HepG2 (cell line): ENCODE data around the gene SEBOX.

Experiments
- KLF9 ChIP-seq: IDR thresholded peaks from 2 replicates; pipeline ENCODE4 v1.6.1; 2016; ENCODE audit warnings: low read depth
- MYC ChIP-seq: sonication (generic); formaldehyde crosslinking; IDR thresholded peaks from 2 replicates; pipeline ENCODE4 v1.9.0; 2021; ENCODE audit warnings: missing genetic modification reagents, borderline replicate concordance
- POLR2A ChIP-seq, 2 experiments: IDR thresholded peaks; 2 replicates each; pipeline ENCODE4 v1.6.1; 2011; ENCODE audit warnings: low read depth in 2 of 2, low read length in 2 of 2, mild to moderate bottlenecking in 1 of 2, moderate library complexity in 1 of 2; ENCODE audit not compliant: insufficient read depth in 1 of 2
- RFX5 ChIP-seq: IDR thresholded peaks from 2 replicates; pipeline ENCODE4 v1.6.1; 2011; ENCODE audit warnings: low read depth, low read length, improper control_type of control experiment
- SIX4 ChIP-seq: sonication (generic); formaldehyde crosslinking; IDR thresholded peaks from 2 replicates; pipeline ENCODE4 v1.4.0; 2020; ENCODE audit warnings: missing genetic modification reagents
- SP1 ChIP-seq, 2 experiments: fragments of 450-650 bp in 1 of 2; sonication (generic) in 1 of 2; formaldehyde crosslinking in 1 of 2; IDR thresholded peaks; 2 replicates each; pipeline versions ENCODE4 v1.4.0 to v1.6.1; 2016 to 2020; ENCODE audit warnings: missing genetic modification reagents in 1 of 2
- ZMYM4 ChIP-seq: sonication (generic); formaldehyde crosslinking; IDR thresholded peaks from 2 replicates; pipeline ENCODE4 v1.8.1; 2023; ENCODE audit warnings: mild to moderate bottlenecking, missing genetic modification reagents

- TF ChIP-seq SIX4 (no peak), MYC (CRISPR knock-in tag) (no peak), ZMYM4 (no peak), SP1 (IDR thresholded peaks at IDR 0.05) (no peak), SP1 (CRISPR knock-in tag; IDR thresholded peaks at IDR 0.05) (no peak), RFX5 (no peak), POLR2A (IDR thresholded peaks at IDR 0.05; ENCODE audit: insufficient read depth in 1 of 2, low read depth in 2 of 2, low read length in 2 of 2) (no peak), KLF9 (CRISPR knock-in tag) (no peak)
Measured at GRCh38 chr17:28379814-28380801, 15.1 kb upstream of the SEBOX start.
